ENCODE data around the gene CREB5.
A peak's percentile ranks its signal among the peaks of the same experiment; 100 is the strongest.
"Not testable (repeated sequence)": the region's sequence is repeated elsewhere in the genome, so short reads cannot be mapped to it uniquely, and the experiment has no call there.

CREB5 gene, protein sequence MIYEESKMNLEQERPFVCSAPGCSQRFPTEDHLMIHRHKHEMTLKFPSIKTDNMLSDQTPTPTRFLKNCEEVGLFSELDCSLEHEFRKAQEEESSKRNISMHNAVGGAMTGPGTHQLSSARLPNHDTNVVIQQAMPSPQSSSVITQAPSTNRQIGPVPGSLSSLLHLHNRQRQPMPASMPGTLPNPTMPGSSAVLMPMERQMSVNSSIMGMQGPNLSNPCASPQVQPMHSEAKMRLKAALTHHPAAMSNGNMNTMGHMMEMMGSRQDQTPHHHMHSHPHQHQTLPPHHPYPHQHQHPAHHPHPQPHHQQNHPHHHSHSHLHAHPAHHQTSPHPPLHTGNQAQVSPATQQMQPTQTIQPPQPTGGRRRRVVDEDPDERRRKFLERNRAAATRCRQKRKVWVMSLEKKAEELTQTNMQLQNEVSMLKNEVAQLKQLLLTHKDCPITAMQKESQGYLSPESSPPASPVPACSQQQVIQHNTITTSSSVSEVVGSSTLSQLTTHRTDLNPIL

DNA sequence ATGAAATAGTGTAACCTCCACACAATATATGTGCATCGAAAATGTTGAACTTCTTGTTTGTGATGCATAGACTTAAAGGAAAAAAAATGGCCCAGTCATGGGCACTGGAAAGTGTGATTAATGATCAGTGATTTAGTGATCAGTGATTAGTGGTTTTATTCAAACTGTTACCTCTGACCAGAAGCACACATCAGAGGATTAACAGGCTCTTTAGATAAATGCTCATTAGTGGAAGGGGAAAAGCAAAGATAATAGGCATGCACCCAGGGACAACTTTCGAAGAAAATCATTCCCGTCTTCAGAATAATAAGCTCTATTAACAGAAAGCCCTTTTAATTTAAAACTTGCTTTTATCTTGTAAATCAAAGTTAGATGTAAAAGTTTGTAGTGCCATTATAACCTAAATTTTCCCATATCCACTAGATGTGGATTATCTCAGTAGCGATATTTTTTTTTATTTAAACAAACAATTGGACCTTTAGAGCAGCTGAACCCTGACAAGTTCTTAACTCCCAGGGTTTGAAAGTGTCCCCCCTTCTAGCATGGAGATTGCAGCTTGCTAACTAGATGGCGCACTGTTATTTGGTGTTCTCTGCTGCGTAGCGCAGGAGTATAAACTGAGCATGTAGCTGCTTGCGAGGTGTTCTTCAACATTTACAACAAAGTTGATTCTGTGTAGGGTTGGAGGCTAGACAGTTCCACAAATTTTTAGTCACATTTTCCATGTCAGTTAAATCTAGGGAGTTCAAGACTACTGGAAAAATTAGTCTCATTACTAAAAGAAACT is at the start of gene CREB5:
TSS of gene CREB5 (plus strand) at position 643 of the 787 bp plus-strand sequence. CDS start 397 bp downstream, outside the sequence.
- no peak for DNase-seq (ENCODE audit: low spot score)

DNA sequence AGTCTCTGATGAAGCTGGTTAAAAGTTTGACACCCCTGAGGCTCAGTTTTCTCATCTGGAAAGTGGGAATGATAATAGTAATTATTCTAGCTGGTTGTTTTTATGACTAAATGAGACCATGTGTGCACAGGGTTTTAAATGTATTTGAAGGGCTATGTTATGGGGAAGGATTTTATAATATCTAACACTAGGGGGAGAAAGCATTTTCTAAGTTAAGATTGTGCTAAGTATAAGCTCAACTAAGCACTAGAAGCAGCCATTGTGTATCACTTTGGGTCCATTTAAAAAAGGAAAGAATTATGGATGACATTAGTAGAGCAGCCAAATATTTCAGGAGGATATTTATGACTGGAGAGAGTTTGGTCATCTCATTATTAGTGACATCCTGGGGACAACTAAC is 49.5 kb upstream of the CREB5 start:
- peak; percentile 19 for DNase-seq (ENCODE audit: low spot score)

DNA sequence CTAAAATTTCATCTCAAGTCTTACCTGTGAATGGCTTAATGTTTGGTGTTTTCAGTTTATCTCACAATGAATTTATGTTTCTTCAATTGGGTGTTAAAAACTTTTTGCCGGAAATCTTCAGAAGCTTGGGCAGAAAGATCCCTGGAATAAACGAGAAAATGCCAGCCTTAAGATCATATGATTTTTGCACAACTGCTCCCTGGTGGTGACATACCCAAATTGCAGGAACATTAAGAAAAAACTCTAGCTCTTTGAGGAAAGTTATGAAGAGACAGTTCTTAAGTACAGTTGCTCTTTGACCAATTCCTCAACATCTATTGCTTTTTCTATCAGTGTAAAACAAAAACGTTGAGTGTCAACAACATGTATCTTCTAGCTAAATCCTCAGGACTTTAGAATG is 48.2 kb upstream of the CREB5 start:
- no peak for DNase-seq (ENCODE audit: low spot score)

- DNase-seq (ENCODE audit: low spot score) = no peak
Measured at GRCh38 chr7:28369523-28369922, 42.8 kb upstream of the CREB5 start.

GRCh38 chr7:28371846-28372245 is 40.5 kb upstream of the CREB5 start:
- DNase-seq (ENCODE audit: low spot score) = no peak

DNA sequence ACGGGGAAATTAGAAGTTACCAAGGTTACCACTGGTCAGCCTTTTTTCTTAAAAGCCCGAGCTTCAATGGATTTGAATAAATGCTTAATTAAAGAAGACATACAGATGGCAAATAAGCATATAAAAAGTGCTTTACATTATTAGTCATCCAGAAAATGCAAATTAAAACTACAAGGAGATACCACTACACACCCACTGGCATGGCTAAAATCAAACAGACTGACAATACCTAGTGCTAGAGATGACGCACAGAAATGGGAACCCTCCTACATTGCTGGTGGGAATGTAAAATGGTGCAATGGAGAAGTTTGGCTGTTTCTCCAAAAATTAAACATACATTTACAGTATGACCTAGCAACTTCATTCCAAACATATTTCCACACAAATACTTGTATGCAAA is 38.3 kb upstream of the CREB5 start:
- no peak for DNase-seq (ENCODE audit: low spot score)

DNA sequence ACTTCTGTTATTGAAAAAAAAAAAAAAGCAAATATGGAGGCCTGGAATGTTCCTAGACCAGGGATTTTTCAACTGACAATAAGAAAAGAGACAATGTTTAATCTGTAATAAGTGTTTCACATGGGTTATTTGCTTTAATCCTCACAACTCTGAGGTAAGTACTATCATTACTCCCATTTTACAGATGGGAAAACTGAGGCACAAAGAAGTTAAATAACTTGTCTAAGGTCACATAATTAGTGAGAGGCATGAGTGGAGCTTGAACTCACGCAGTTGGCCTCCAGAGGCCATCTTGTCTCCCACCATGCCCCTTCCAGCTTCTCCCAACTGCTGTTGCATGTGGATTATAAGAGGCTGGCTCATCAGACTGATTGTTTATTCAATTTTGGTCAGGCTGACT is 36.6 kb upstream of the CREB5 start:
- no peak for DNase-seq (ENCODE audit: low spot score)

GRCh38 chr7:28376634-28377033 is 35.7 kb upstream of the CREB5 start:
- no peak for DNase-seq (ENCODE audit: low spot score)

GRCh38 chr7:28378574-28379149 is 33.7 kb upstream of the CREB5 start:
- DNase-seq (ENCODE audit: low spot score) = no peak

GRCh38 chr7:28381466-28381865 is 30.9 kb upstream of the CREB5 start:
- DNase-seq (ENCODE audit: low spot score) = no peak

DNA sequence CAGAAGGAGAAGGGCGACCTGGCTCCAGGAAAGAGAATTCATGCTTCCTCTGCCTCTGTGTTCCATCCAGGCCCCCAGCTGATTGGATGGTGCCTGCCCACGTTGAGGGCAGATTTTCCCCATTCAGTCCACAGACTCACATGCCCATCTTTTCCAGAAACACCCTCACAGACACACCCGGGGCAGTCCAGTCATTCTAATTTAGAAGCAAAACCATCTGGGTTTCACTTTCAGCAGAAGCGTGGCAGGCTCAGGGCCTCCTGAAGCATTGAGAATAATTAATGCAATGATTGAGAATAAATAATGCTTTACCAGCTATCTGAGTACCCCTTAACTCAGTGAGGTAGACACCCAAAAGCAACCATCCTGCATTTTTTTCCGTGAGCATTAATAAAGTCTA is 30.2 kb upstream of the CREB5 start:
- no peak for DNase-seq (ENCODE audit: low spot score)

GRCh38 chr7:28383975-28384374 is 28.3 kb upstream of the CREB5 start:
- no peak for DNase-seq (ENCODE audit: low spot score)

DNA sequence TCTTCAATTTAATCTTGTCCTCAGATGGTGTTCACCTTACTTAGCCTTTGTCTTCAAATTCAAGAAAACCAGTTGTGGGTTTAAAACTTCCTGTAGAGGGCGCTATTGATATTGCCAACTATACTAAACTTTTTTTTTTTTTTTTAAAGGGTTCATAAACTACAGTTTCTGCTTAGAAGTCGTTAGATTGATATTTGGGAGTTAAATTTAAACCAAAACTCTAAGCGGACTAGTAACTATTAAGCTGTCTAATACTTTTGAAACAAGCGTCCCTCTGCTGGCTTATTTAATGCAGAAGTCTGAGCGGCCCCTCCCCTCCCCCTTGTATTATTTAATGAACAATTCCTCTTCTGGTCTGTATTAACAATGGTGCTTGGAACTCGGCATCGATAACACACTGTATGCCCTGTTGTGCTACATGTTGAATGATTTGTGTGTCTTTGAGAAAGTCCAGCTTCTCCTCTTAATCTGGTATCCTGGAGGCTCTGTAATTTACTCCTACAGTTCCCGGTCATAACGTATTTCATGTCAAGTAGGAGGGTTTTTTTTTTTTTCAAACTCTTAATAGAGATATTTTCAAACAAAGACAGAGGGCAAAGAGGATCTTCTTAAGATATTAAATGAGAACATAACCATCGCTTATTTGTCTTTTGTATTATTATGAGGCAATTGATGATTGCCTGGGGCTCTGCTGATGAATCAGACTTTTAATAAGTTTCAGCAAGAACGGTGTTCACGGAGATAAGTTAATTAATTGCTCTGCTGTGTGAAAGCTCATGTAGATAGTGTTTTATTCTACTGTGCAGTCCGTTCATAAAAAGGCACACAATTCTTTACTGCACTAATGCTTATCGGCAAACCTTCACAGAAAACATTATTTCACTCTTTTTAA is 22.6 kb upstream of the CREB5 start:
- no peak for DNase-seq (ENCODE audit: low spot score)

GRCh38 chr7:28390426-28390825 is 21.9 kb upstream of the CREB5 start:
- no peak for DNase-seq (ENCODE audit: low spot score)

GRCh38 chr7:28392289-28392688 is 20.0 kb upstream of the CREB5 start:
- DNase-seq (ENCODE audit: low spot score) = no peak

DNA sequence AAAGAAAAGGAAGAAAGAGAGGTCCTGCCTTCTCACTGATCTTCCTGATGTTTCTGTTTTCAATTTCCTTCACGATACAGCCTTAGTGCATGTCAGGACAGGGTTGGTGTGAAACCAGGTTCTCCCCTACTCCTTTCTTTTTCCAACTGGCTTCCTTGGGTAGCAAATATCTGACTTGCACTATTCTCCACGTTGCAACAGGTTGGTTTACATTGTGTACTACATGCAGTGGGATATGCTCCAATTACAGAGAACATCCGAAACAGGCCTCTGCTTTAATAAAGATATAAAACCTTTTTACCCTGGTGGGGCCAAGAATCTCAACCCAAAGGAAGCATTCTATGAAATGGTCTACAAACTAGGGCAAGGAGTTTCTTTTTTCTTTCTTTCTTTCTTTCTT is 16.9 kb upstream of the CREB5 start:
- no peak for DNase-seq (ENCODE audit: low spot score)

- no peak for DNase-seq (ENCODE audit: low spot score)
Measured at GRCh38 chr7:28395831-28396230, 16.5 kb upstream of the CREB5 start.

GRCh38 chr7:28397141-28397540 is 15.2 kb upstream of the CREB5 start:
- no peak for DNase-seq (ENCODE audit: low spot score)

DNA sequence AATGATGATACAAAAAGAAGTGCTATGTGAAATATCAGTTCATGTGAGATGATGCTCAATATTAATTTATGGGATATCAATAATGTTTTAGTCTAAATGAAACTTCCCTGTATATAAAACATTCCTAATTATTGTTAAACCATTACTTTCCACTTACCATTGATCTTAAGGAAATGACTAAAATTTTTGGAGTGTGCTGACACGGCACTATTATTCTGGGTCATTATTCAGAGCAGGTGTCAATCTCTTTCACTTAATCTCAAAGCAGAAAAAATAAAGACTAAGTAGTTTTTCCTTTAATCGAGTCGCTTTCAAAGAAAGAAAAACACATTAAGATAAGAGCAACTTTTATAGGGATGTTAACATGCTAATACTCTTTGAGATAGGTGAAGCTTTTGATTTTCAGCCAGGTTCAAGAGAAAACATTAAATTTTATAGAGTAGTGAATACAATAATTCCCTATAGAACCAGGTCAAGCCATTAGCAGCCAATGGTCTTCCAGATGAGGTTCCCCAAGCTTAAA is 11.4 kb upstream of the CREB5 start:
- DNase-seq (ENCODE audit: low spot score) = no peak

DNA sequence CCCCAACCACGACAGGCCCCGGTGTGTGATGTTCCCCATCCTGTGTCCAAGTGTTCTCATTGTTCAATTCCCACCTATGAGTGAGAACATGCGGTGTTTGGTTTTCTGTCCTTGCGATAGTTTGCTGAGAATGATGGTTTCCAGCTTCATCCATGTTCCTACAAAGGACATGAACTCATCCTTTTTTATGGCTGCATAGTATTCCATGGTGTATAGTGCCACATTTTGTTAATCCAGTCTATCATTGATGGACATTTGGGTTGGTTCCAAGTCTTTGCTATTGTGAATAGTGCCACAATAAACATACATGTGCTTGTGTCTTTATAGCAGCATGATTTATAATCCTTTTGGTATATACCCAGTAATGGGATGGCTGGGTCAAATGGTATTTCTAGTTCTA is 10.8 kb upstream of the CREB5 start:
- not testable (repeated sequence) for DNase-seq (ENCODE audit: low spot score)

DNA sequence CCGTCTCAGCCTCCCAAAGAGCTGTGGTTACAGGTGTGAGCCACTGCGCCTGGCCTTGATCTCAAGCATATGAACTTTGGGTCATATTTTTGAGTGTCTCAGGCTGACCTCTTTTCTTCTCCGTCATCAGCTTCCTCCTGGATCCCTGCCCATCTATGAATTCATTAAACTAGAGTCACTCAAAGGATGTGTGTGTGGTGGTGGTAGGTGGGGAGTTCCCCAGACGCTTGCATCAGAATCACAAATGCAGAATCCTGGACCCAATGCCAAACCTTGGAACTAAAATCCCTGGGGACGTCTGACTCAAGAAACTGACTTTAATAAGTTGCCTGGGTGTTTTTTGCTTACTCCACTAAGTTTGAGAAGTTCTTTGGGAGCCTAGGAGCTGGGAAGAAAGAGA is 6.7 kb upstream of the CREB5 start:
- no peak for DNase-seq (ENCODE audit: low spot score)

GRCh38 chr7:28406192-28406591 is 6.1 kb upstream of the CREB5 start:
- DNase-seq (ENCODE audit: low spot score) = no peak
